ENCODE results near the gene HCFC2.
A peak's percentile ranks its signal among the peaks of the same experiment; 100 is the strongest.
"Not testable (repeated sequence)": the region's sequence is repeated elsewhere in the genome, so short reads cannot be mapped to it uniquely, and the experiment has no call there.

The HCFC2 gene
- 18.4 to 28.8 reads per million in 2 donors for total RNA-seq

GRCh38 chr12:104064031-104064841 is at the start of gene HCFC2:
HCFC2 (plus strand) TSS chr12:104064531; CDS start chr12:104064561, 30 bp downstream.
- peak; percentile 80 to 91 (median 84) for DNase-seq

GRCh38 chr12:104021862-104022261 is 42.5 kb upstream of the HCFC2 start:
- DNase-seq, result not testable (repeated sequence)

GRCh38 chr12:104022786-104023185 is 41.5 kb upstream of the HCFC2 start:
- DNase-seq, result no peak

- DNase-seq, result no peak
These were observed 40.6 kb upstream of the HCFC2 start for GRCh38 chr12:104023710-104024109.

GRCh38 chr12:104024348-104024747 is 40.0 kb upstream of the HCFC2 start:
- no peak for DNase-seq

- no peak for DNase-seq
These were observed 38.6 kb upstream of the HCFC2 start for GRCh38 chr12:104025771-104026170.

- no peak for DNase-seq
These were observed 37.3 kb upstream of the HCFC2 start for GRCh38 chr12:104026841-104027599.

GRCh38 chr12:104030596-104030995 is 33.7 kb upstream of the HCFC2 start:
- not testable (repeated sequence) for DNase-seq

GRCh38 chr12:104036143-104036542 is 28.2 kb upstream of the HCFC2 start:
- DNase-seq, result not testable (repeated sequence)

- not testable (repeated sequence) for DNase-seq
These were observed 24.6 kb upstream of the HCFC2 start for GRCh38 chr12:104039769-104040168.

- DNase-seq, result no peak
These were observed 21.8 kb upstream of the HCFC2 start for GRCh38 chr12:104042580-104042979.

- DNase-seq, result no peak
These were observed 20.2 kb upstream of the HCFC2 start for GRCh38 chr12:104044158-104044557.

GRCh38 chr12:104046306-104046705 is 18.0 kb upstream of the HCFC2 start:
- DNase-seq, result no peak

- no peak for DNase-seq
These were observed 16.2 kb upstream of the HCFC2 start for GRCh38 chr12:104048162-104048561.

- no peak for DNase-seq
These were observed 15.5 kb upstream of the HCFC2 start for GRCh38 chr12:104048811-104049210.

GRCh38 chr12:104049278-104049902 is 14.9 kb upstream of the HCFC2 start:
- no peak for DNase-seq

GRCh38 chr12:104049903-104050356 is 14.4 kb upstream of the HCFC2 start, which contains the start of gene GLT8D2:
GLT8D2 (minus strand) TSS chr12:104050187; CDS start chr12:104019648, 30,539 bp downstream.
- DNase-seq, result no peak

- DNase-seq, result no peak
These were observed 13.9 kb upstream of the HCFC2 start for GRCh38 chr12:104050436-104050835.

- no peak for DNase-seq
These were observed 9.5 kb upstream of the HCFC2 start for GRCh38 chr12:104054681-104055346.

- no peak for DNase-seq
These were observed 8.5 kb upstream of the HCFC2 start for GRCh38 chr12:104055686-104056388.

- no peak for DNase-seq
These were observed 7.8 kb upstream of the HCFC2 start for GRCh38 chr12:104056419-104056972.

Data from T-helper 2 cell (primary cell).